H9 (cell line): ENCODE results near the gene NUP188. TPM values are rescaled to one million over a fixed set of nuclear protein-coding genes. Genes with fewer than 3 reads are reported as not detected.

Experiments
- DNase-seq: peaks from one replicate; pipeline ENCODE4 v3.0.0-alpha.2; 2017
- H2AFZ ChIP-seq: one replicate; pipeline ENCODE4 v1.6.1; 2013; ENCODE audit warnings: mild to moderate bottlenecking, low read length, control low read depth, moderate library complexity
- H2AK5ac ChIP-seq: 2 replicates; pipeline ENCODE4 v1.6.1; 2013; ENCODE audit warnings: low read length, control low read depth, mixed read lengths; ENCODE audit not compliant: insufficient read length
- H2BK120ac ChIP-seq: one replicate; pipeline ENCODE4 v1.6.1; 2013; ENCODE audit warnings: low read depth, mild to moderate bottlenecking, low read length, control low read depth, inconsistent platforms; ENCODE audit not compliant: poor library complexity, severe bottlenecking
- H2BK12ac ChIP-seq: 2 replicates; pipeline ENCODE4 v1.6.1; 2013; ENCODE audit warnings: low read length, control low read depth, mixed read lengths, low read depth; ENCODE audit not compliant: insufficient read length
- H2BK15ac ChIP-seq: 2 replicates; pipeline ENCODE4 v1.6.1; 2013; ENCODE audit warnings: low read depth, low read length, control low read depth
- H2BK20ac ChIP-seq: one replicate; pipeline ENCODE4 v1.6.1; 2013; ENCODE audit warnings: low read depth, mild to moderate bottlenecking, low read length, control low read depth, inconsistent platforms; ENCODE audit not compliant: poor library complexity, severe bottlenecking
- H2BK5ac ChIP-seq: 2 replicates; pipeline ENCODE4 v1.6.1; 2013; ENCODE audit warnings: low read length, control low read depth, mixed read lengths; ENCODE audit not compliant: insufficient read length
- H3K14ac ChIP-seq: 2 replicates; pipeline ENCODE4 v1.6.1; 2013; ENCODE audit warnings: low read length, control low read depth; ENCODE audit not compliant: insufficient read depth
- H3K18ac ChIP-seq: 2 replicates; pipeline ENCODE4 v1.6.1; 2013; ENCODE audit warnings: low read depth, mild to moderate bottlenecking, mixed read lengths, low read length, control low read depth; ENCODE audit not compliant: insufficient read length
- H3K23ac ChIP-seq: 2 replicates; pipeline ENCODE4 v1.6.1; 2013; ENCODE audit warnings: low read length, control low read depth, mixed read lengths, low read depth; ENCODE audit not compliant: insufficient read length
- H3K23me2 ChIP-seq: 2 replicates; pipeline ENCODE4 v1.6.1; 2013; ENCODE audit warnings: low read depth, mild to moderate bottlenecking, mixed read lengths, low read length, control low read depth; ENCODE audit not compliant: insufficient read length, poor library complexity, severe bottlenecking
- H3K27ac ChIP-seq: 2 replicates; pipeline ENCODE4 v1.5.1; 2013; ENCODE audit warnings: low read length, control low read depth, mixed read lengths, low read depth; ENCODE audit not compliant: insufficient read length
- H3K27me3 ChIP-seq: 2 replicates; pipeline ENCODE4 v1.6.1; 2013; ENCODE audit warnings: low read length, control low read depth, inconsistent platforms; ENCODE audit not compliant: insufficient read depth
- H3K4ac ChIP-seq: 2 replicates; pipeline ENCODE4 v1.6.1; 2013; ENCODE audit warnings: low read depth, mild to moderate bottlenecking, control low read depth, inconsistent platforms, low read length, moderate library complexity
- H3K4me1 ChIP-seq: 2 replicates; pipeline ENCODE4 v1.6.1; 2013; ENCODE audit warnings: low read length, control low read depth, inconsistent platforms; ENCODE audit not compliant: insufficient read depth
- H3K4me2 ChIP-seq: 2 replicates; pipeline ENCODE4 v1.6.1; 2013; ENCODE audit warnings: low read length, control low read depth, mixed read lengths; ENCODE audit not compliant: insufficient read length, insufficient read depth
- H3K56ac ChIP-seq: 2 replicates; pipeline ENCODE4 v1.6.1; 2013; ENCODE audit warnings: low read depth, mild to moderate bottlenecking, mixed read lengths, low read length, control low read depth; ENCODE audit not compliant: insufficient read length
- H3K79me1 ChIP-seq: 2 replicates; pipeline ENCODE4 v1.6.1; 2013; ENCODE audit warnings: low read depth, mild to moderate bottlenecking, moderate library complexity, low read length, control low read depth, inconsistent platforms; ENCODE audit not compliant: insufficient read depth, poor library complexity, severe bottlenecking
- H3K79me2 ChIP-seq: 2 replicates; pipeline ENCODE4 v1.6.1; 2013; ENCODE audit warnings: low read length, control low read depth, inconsistent platforms; ENCODE audit not compliant: insufficient read depth
- H3K9ac ChIP-seq: 2 replicates; pipeline ENCODE4 v1.6.1; 2013; ENCODE audit warnings: low read length, control low read depth, mixed read lengths; ENCODE audit not compliant: insufficient read length; ENCODE audit errors: extremely low read depth
- H3K9me3 ChIP-seq: one replicate; pipeline ENCODE4 v1.6.1; 2013; ENCODE audit warnings: low read depth, low read length, inconsistent platforms; ENCODE audit not compliant: control insufficient read depth
- H3T11ph ChIP-seq: one replicate; pipeline ENCODE4 v1.6.1; 2013; ENCODE audit warnings: mild to moderate bottlenecking, low read length, control low read depth, inconsistent platforms
- H4K20me1 ChIP-seq: one replicate; pipeline ENCODE4 v1.6.1; 2013; ENCODE audit not compliant: control insufficient read depth, insufficient read length, insufficient read depth
- H4K5ac ChIP-seq: 2 replicates; pipeline ENCODE4 v1.6.1; 2013; ENCODE audit warnings: low read depth, mild to moderate bottlenecking, mixed read lengths, low read length, control low read depth; ENCODE audit not compliant: insufficient read length
- H4K8ac ChIP-seq: replicated peaks from 2 replicates; pipeline ENCODE4 v1.6.1; 2013; ENCODE audit warnings: low read length, control low read depth, mixed read lengths, low read depth; ENCODE audit not compliant: insufficient read length
- H4K91ac ChIP-seq: 2 replicates; pipeline ENCODE4 v1.6.1; 2013; ENCODE audit warnings: low read depth, mild to moderate bottlenecking, moderate library complexity, mixed read lengths, low read length, control low read depth; ENCODE audit not compliant: insufficient read length
- H3K27ac Mint-ChIP-seq, 3 experiments: 2 replicates in 2 of 3; 3 replicates in 1 of 3; pipeline ENCODE4 v1.8.0; 2020 to 2021; ENCODE audit warnings: mixed read lengths in 3 of 3, mild to moderate bottlenecking in 1 of 3, moderate library complexity in 1 of 3
- H3K27me3 Mint-ChIP-seq: 2 replicates; pipeline ENCODE4 v1.8.0; 2021; ENCODE audit warnings: low read depth, mild to moderate bottlenecking, moderate library complexity, mixed read lengths
- H3K36me3 Mint-ChIP-seq, 3 experiments: 2 replicates in 2 of 3; 3 replicates in 1 of 3; pipeline ENCODE4 v1.8.0; 2020 to 2021; ENCODE audit warnings: low read depth in 3 of 3, mixed read lengths in 3 of 3; ENCODE audit not compliant: insufficient read depth in 1 of 3
- H3K4me1 Mint-ChIP-seq, 2 experiments: 2 replicates each; pipeline ENCODE4 v1.8.0; 2020; ENCODE audit warnings: mixed read lengths in 2 of 2
- H3K4me3 Mint-ChIP-seq, 2 experiments: 2 replicates in 1 of 2; 3 replicates in 1 of 2; pipeline ENCODE4 v1.8.0; 2020 to 2021; ENCODE audit warnings: mild to moderate bottlenecking in 2 of 2, mixed read lengths in 2 of 2, moderate library complexity in 1 of 2
- H3K9me3 Mint-ChIP-seq, 2 experiments: 2 replicates in 1 of 2; 3 replicates in 1 of 2; pipeline ENCODE4 v1.8.0; 2020; ENCODE audit warnings: mild to moderate bottlenecking in 2 of 2, mixed read lengths in 2 of 2, moderate library complexity in 1 of 2
- CTCF ChIP-seq: fragments of 200-600 bp; sonication (generic); conservative IDR thresholded peaks from 3 replicates; pipeline ENCODE4 v1.8.0; 2021; ENCODE audit warnings: antibody characterized with exemption, mild to moderate bottlenecking
- WGBS: extraction: QIAGEN DNeasy Blood & Tissue Kit; methylation state at CpG from one replicate; pipeline ENCODE4 v1.1.7; 2013; ENCODE audit warnings: missing lambda C conversion rate, low lambda C conversion rate, mixed read lengths; ENCODE audit not compliant: insufficient read length; ENCODE audit errors: extremely low coverage; 5-methylcytosine and 5-hydroxymethylcytosine counted together
- total RNA-seq: library from RNA; stranded (reverse); gene quantifications from 2 replicates; pipeline ENCODE4 v1.2.1, GENCODE V29; 2021

NUP188 gene
- total RNA-seq, 1 experiment from 2014 or later, result 101 TPM

- TF ChIP-seq CTCF, result no peak
- Mint-ChIP-seq H3K4me1 (no peaks in the 10 kb centered on the region), H3K36me3 (peaks cover 16 to 42% (median 27%) of the 10 kb centered on the region in 3 experiments; a peak in 6 of 7 replicates), H3K4me3 (no peak overlapping the region), H3K27me3 (no peaks in the 10 kb centered on the region), H3K27ac (no peak overlapping the region), H3K9me3 (no peaks in the 10 kb centered on the region)
- Histone ChIP-seq H4K91ac (no peak overlapping the region), H3K14ac (no peak overlapping the region), H2BK15ac (no peak overlapping the region), H3K4me2 (no peak overlapping the region), H2BK20ac (no peak overlapping the region), H2BK12ac (no peak overlapping the region), H2BK5ac (no peak overlapping the region), H3K23ac (no peak overlapping the region), H3K27me3 (no peaks in the 10 kb centered on the region), H3K79me1 (no peaks in the 10 kb centered on the region), H3K27ac (no peak overlapping the region), H3T11ph (no peak overlapping the region), H4K5ac (no peak overlapping the region), H3K18ac (no peak overlapping the region), H3K23me2 (no peaks in the 10 kb centered on the region), H3K56ac (no peak overlapping the region), H4K8ac (no peak overlapping the region), H3K79me2 (no peaks in the 10 kb centered on the region), H3K4ac (no peak overlapping the region), H3K4me1 (no peaks in the 10 kb centered on the region), H4K20me1 (peaks cover 3% of the 10 kb centered on the region), H2AFZ (no peak overlapping the region), H2BK120ac (no peak overlapping the region), H2AK5ac (no peak overlapping the region), H3K9ac (no peak overlapping the region), H3K9me3 (no peaks in the 10 kb centered on the region)
- DNase-seq, result no peak
- no CpG with 5 or more reads among the region's 6 CpGs for WGBS
These were observed 105.5 kb downstream of the NUP188 start for GRCh38 chr9:129053020-129053419.
